ENCODE measurements around the gene CTNNA1. TPM values are rescaled to one million over a fixed set of nuclear protein-coding genes. Genes with fewer than 3 reads are reported as not detected.

CTNNA1 gene
- polyA plus RNA-seq, 1 of the 3 experiments (the other 2 are of a cell fraction) = 130 TPM

DNA sequence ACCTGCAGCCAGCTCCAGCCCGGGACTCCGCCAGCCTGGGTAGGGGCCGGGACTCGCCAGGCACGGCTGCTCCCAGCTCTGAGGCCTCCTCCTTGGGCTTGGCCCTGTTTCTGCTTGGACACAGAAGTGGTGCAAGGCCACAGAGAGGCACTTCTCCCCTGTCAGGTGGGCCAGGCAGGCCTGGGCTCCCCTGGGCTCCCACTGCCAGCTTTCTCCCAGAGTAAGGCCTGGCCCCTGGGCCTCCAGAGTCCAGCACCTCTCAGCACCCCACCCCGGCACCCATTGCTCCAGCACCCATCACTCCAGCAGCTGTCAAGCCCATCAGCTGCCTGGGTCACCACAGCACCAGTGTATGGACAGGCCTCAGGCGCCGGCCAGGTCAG is 193.0 kb downstream of the CTNNA1 start:
- Histone ChIP-seq H3K27me3 (ENCODE audit: insufficient read depth) (no peaks in the 10 kb centered on the region), H3K4me3 (ENCODE audit: low read depth in 2 of 2, low read length in 1 of 2) (no peak overlapping the region), H3K36me3 (replicated peaks in 1 of 2; ENCODE audit: control insufficient read depth in 1 of 2, insufficient read depth in 2 of 2, low read length in 1 of 2) (peaks cover 0 to 3% of the 10 kb centered on the region in 2 experiments), H3K4me1 (ENCODE audit: control insufficient read depth in 1 of 2, insufficient read depth in 2 of 2, low read depth in 1 of 2, low read length in 1 of 2) (peaks cover 0 to 86% of the 10 kb centered on the region in 2 experiments; a peak in 2 of 4 replicates), H3K4me2 (no peak overlapping the region), H3K79me2 (ENCODE audit: insufficient read depth) (no peaks in the 10 kb centered on the region), H4K20me1 (ENCODE audit: insufficient read depth) (no peaks in the 10 kb centered on the region), H3F3A (replicated peaks; ENCODE audit: insufficient read depth) (no peaks in the 10 kb centered on the region), H3K9me3 (no peaks in the 10 kb centered on the region), H3K27ac (ENCODE audit: low read depth in 2 of 2, low read length in 1 of 2) (peak overlapping the region in 1 of 2 experiments; percentile 98; a peak in 2 of 4 replicates), H2AFZ (ENCODE audit: low read depth) (no peak overlapping the region), H3K9me2 (no peaks in the 10 kb centered on the region), H3K9ac (no peak overlapping the region)
- DNase-seq = peak; percentile 93
- ChIA-PET POLR2A (interaction anchor here (0.6 to 1.2 kb wide), 3 partner anchors 9 to 370 kb away, joined by 3 read pairs; partner anchors contain the start of gene LRRTM2), CTCF (interaction anchor here (0.9 to 1.7 kb wide), 10 partner anchors 8 to 367 kb away, joined by 3 to 8 read pairs (median 3); partner anchors contain the start of gene LRRTM2)
- peak; percentile 81 for TF ChIP-seq RFX5 (IDR thresholded peaks at IDR 0.05; ENCODE audit: low read length)
- TF ChIP-seq EP300 (IDR thresholded peaks at IDR 0.05; ENCODE audit: borderline replicate concordance in 1 of 2, low read depth in 1 of 2, low read length in 1 of 2) = 0 out of 4 replicates have a peak, but pooled peaks of 1 of the 2 experiments have one; percentile 9
- TF ChIP-seq, protein P1, sequence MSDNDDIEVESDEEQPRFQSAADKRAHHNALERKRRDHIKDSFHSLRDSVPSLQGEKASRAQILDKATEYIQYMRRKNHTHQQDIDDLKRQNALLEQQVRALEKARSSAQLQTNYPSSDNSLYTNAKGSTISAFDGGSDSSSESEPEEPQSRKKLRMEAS (IDR thresholded peaks at IDR 0.05; ENCODE audit: low read depth) = no peak
- TF ChIP-seq MXI1 (IDR thresholded peaks at IDR 0.05; ENCODE audit: low read depth, low read length) = peak; percentile 76
- 90% methylated on average over 2 of the region's 8 CpGs for WGBS (ENCODE audit: low lambda C conversion rate)

DNA sequence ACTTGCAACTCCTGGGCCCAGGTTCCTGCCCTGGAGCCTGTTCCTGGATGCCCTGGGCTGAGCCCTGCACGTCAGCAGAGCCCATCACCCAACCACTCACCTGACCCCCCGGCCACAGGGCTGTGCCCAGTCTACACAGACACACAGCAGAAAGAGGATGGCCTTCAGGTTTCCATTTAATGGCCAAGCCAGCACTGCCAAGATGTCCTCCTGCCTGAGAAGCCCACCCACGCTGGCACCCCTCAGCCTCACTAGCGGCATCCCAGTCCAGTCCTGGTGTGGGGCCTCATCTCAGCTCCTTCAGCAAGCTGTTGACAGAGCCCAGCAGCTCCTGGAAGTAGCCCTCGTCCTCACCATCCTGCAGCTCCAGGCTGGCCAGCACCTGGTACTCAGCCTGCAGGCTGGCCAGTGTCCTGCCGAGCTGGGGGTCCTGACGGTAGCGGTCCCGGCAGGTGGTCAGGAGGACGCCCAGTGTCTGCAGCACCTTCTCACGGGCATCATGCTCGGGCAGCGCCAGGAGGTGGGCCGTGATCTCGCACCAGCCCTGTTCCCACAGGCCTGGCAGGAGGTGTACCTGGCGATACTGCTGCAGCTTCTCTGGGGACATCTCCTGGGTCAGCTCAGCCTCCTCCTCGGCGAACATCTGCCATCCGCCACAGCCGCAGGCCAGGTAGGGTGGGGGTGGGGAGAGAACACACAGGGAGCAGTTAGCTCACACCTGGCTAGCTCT is 193.8 kb downstream of the CTNNA1 start:
- peaks cover 0 to 3% of the 10 kb centered on the region in 2 experiments for H3K36me3 ChIP-seq (replicated peaks in 1 of 2; ENCODE audit: control insufficient read depth in 1 of 2, insufficient read depth in 2 of 2, low read length in 1 of 2)
- POLR2A ChIA-PET = interaction anchor here (1.2 kb wide), 1 partner anchor 8 kb away, joined by 3 read pairs; no protein-coding TSS in a partner anchor
- 100% methylated on average over 3 of the region's 20 CpGs for WGBS (ENCODE audit: low lambda C conversion rate)
- peak overlapping the region in 1 of 2 experiments; percentile 98; a peak in 2 of 4 replicates for H3K27ac ChIP-seq (ENCODE audit: low read depth in 2 of 2, low read length in 1 of 2)
- H3K4me1 ChIP-seq (ENCODE audit: control insufficient read depth in 1 of 2, insufficient read depth in 2 of 2, low read depth in 1 of 2, low read length in 1 of 2) = peaks cover 0 to 93% of the 10 kb centered on the region in 2 experiments; a peak in 2 of 4 replicates
- H2AFZ ChIP-seq (ENCODE audit: low read depth) = no peak overlapping the region
- no peak overlapping the region for H3K9ac ChIP-seq
- H3F3A ChIP-seq (replicated peaks; ENCODE audit: insufficient read depth) = no peaks in the 10 kb centered on the region
- H3K9me2 ChIP-seq = no peaks in the 10 kb centered on the region
- no peaks in the 10 kb centered on the region for H3K27me3 ChIP-seq (ENCODE audit: insufficient read depth)
- H3K9me3 ChIP-seq = no peaks in the 10 kb centered on the region
- TF ChIP-seq, protein P1 (IDR thresholded peaks at IDR 0.05; ENCODE audit: low read depth) = no peak
- TF ChIP-seq ELF1 (IDR thresholded peaks at IDR 0.05) (no peak), JUND (IDR thresholded peaks at IDR 0.05) (no peak), CHD2 (IDR thresholded peaks at IDR 0.05; ENCODE audit: low read length, partially characterized antibody) (no peak), NFIC (IDR thresholded peaks at IDR 0.05; ENCODE audit: borderline replicate concordance) (no peak), TEAD4 (IDR thresholded peaks at IDR 0.05; ENCODE audit: borderline replicate concordance, insufficient read depth) (no peak)
- no peak overlapping the region for H3K4me2 ChIP-seq
- H3K79me2 ChIP-seq (ENCODE audit: insufficient read depth) = no peaks in the 10 kb centered on the region
- CTCF ChIA-PET = interaction anchor here (1.2 to 1.7 kb wide), 4 partner anchors 38 to 315 kb away, joined by 3 to 5 read pairs (median 3); no protein-coding TSS in a partner anchor
- H4K20me1 ChIP-seq (ENCODE audit: insufficient read depth) = no peaks in the 10 kb centered on the region
- no peak for DNase-seq
- H3K4me3 ChIP-seq (ENCODE audit: low read depth in 2 of 2, low read length in 1 of 2) = no peak overlapping the region

Measured in SK-N-SH (cell line).